IMR-90 (cell line): Measurements from ENCODE around the gene ZNF407. TPM values are rescaled to one million over a fixed set of nuclear protein-coding genes. Genes with fewer than 3 reads are reported as not detected.

ENCODE experiments used
- ATAC-seq: fragments of 200-7000 bp; cut with Tn5 transposase; 2 replicates; pipeline ENCODE4 v1.9.1; 2020; ENCODE audit warnings: low read depth, mild to moderate bottlenecking, moderate library complexity
- BruUV-seq: library from RNA; stranded (reverse); fragments of 400-500 nt; replicated peaks from 2 replicates; lab custom pipeline; 2021; lab: Mats Ljungman, UMichigan
- CTCF ChIA-PET: fragments of 300-600 bp; formaldehyde crosslinking; extraction: SDS; loops from one replicate; lab custom pipeline; 2021; ENCODE audit warnings: antibody characterized with exemption; lab: Yijun Ruan, JAX
- POLR2A ChIA-PET: fragments of 300-600 bp; sonication (Branson Sonifier 250); formaldehyde crosslinking; loops from one replicate; lab custom pipeline; 2022; ENCODE audit warnings: antibody characterized with exemption; ENCODE audit not compliant: unreplicated experiment; lab: Charles Lee
- DNase-seq: peaks from one replicate; pipeline ENCODE4 v3.0.0; 2013
- H2AFZ ChIP-seq: replicated peaks from 2 replicates; pipeline ENCODE3; 2013; ENCODE audit warnings: low read length, mild to moderate bottlenecking; ENCODE audit not compliant: poor library complexity
- H2AK5ac ChIP-seq: 2 replicates; pipeline ENCODE4 v1.6.1; 2013; ENCODE audit warnings: low read depth, low read length, inconsistent platforms
- H2AK9ac ChIP-seq: replicated peaks from 2 replicates; pipeline ENCODE3; 2013; ENCODE audit warnings: mild to moderate bottlenecking, low read depth, low read length, moderate library complexity; ENCODE audit not compliant: poor library complexity
- H2BK120ac ChIP-seq: 2 replicates; pipeline ENCODE4 v1.6.1; 2013; ENCODE audit warnings: low read depth, low read length, inconsistent platforms
- H2BK15ac ChIP-seq: 3 replicates; pipeline ENCODE4 v1.6.1; 2013; ENCODE audit warnings: low read depth, low read length, inconsistent platforms
- H2BK20ac ChIP-seq: 2 replicates; pipeline ENCODE4 v1.6.1; 2013; ENCODE audit warnings: low read depth, mild to moderate bottlenecking, inconsistent platforms, low read length, moderate library complexity
- H2BK5ac ChIP-seq: 2 replicates; pipeline ENCODE4 v1.6.1; 2013; ENCODE audit warnings: mild to moderate bottlenecking, low read depth, low read length, inconsistent platforms; ENCODE audit not compliant: poor library complexity, severe bottlenecking
- H3K14ac ChIP-seq: replicated peaks from 2 replicates; pipeline ENCODE4 v1.6.1; 2013; ENCODE audit warnings: low read depth, low read length, inconsistent platforms
- H3K18ac ChIP-seq: 2 replicates; pipeline ENCODE4 v1.6.1; 2013; ENCODE audit warnings: low read depth, low read length, control low read depth
- H3K23ac ChIP-seq: 2 replicates; pipeline ENCODE4 v1.6.1; 2013; ENCODE audit warnings: low read depth, low read length, inconsistent platforms
- H3K27ac ChIP-seq: 2 replicates; pipeline ENCODE4 v1.5.1; 2013; ENCODE audit warnings: mild to moderate bottlenecking, control low read depth, low read length; ENCODE audit not compliant: insufficient read depth
- H3K27me3 ChIP-seq: 2 replicates; pipeline ENCODE4 v1.6.1; 2013; ENCODE audit warnings: low read length; ENCODE audit not compliant: control insufficient read depth, insufficient read depth
- H3K36me3 ChIP-seq: 2 replicates; pipeline ENCODE4 v1.6.1; 2013; ENCODE audit warnings: low read length, mixed read lengths; ENCODE audit not compliant: control insufficient read depth, insufficient read depth
- H3K4ac ChIP-seq: 2 replicates; pipeline ENCODE4 v1.6.1; 2013; ENCODE audit warnings: low read depth, low read length, inconsistent platforms
- H3K4me1 ChIP-seq: 2 replicates; pipeline ENCODE4 v1.6.1; 2013; ENCODE audit warnings: low read length, mixed read lengths; ENCODE audit not compliant: control insufficient read depth, insufficient read depth
- H3K4me2 ChIP-seq: 2 replicates; pipeline ENCODE4 v1.6.1; 2013; ENCODE audit warnings: low read depth, mild to moderate bottlenecking, control low read depth, low read length, moderate library complexity
- H3K4me3 ChIP-seq: 2 replicates; pipeline ENCODE4 v1.5.1; 2013; ENCODE audit warnings: low read depth, mild to moderate bottlenecking, control low read depth, low read length, moderate library complexity; ENCODE audit not compliant: insufficient read depth
- H3K56ac ChIP-seq: 2 replicates; pipeline ENCODE4 v1.6.1; 2013; ENCODE audit warnings: low read length, inconsistent platforms; ENCODE audit not compliant: insufficient read depth; ENCODE audit errors: extremely low read depth
- H3K79me1 ChIP-seq, 2 experiments: 2 replicates each; pipeline ENCODE4 v1.6.1; 2013; ENCODE audit warnings: low read length in 2 of 2, inconsistent platforms in 1 of 2, low read depth in 1 of 2
- H3K9ac ChIP-seq: 2 replicates; pipeline ENCODE4 v1.6.1; 2013; ENCODE audit warnings: low read depth, low read length, control low read depth
- H3K9me1 ChIP-seq: 2 replicates; pipeline ENCODE4 v1.6.1; 2013; ENCODE audit warnings: low read length, inconsistent platforms; ENCODE audit not compliant: insufficient read depth
- H3K9me3 ChIP-seq: 2 replicates; pipeline ENCODE4 v1.6.1; 2013; ENCODE audit warnings: low read length; ENCODE audit not compliant: control insufficient read depth, insufficient read depth
- H4K20me1 ChIP-seq: 2 replicates; pipeline ENCODE4 v1.6.1; 2013; ENCODE audit warnings: low read length, inconsistent platforms; ENCODE audit not compliant: insufficient read depth
- H4K5ac ChIP-seq: 2 replicates; pipeline ENCODE4 v1.6.1; 2013; ENCODE audit warnings: mild to moderate bottlenecking, low read depth, low read length, control low read depth
- H4K8ac ChIP-seq, 2 experiments: 2 replicates each; pipeline ENCODE4 v1.6.1; 2013; ENCODE audit warnings: low read depth in 2 of 2, low read length in 2 of 2, control low read depth in 1 of 2, inconsistent platforms in 1 of 2
- H4K91ac ChIP-seq: 2 replicates; pipeline ENCODE4 v1.6.1; 2013; ENCODE audit warnings: low read depth, low read length, inconsistent platforms; ENCODE audit not compliant: insufficient read depth
- BHLHE40 ChIP-seq: fragments of 150-350 bp; IDR thresholded peaks from 2 replicates; pipeline ENCODE4 v1.6.1; 2016; ENCODE audit warnings: mild to moderate bottlenecking, low read depth, low read length
- CEBPB ChIP-seq: IDR thresholded peaks from 2 replicates; pipeline ENCODE4 v1.6.1; 2012; ENCODE audit warnings: low read depth, low read length, improper control_type of control experiment
- CHD1 ChIP-seq: IDR thresholded peaks from 2 replicates; pipeline ENCODE4 v1.6.1; 2012; ENCODE audit warnings: low read depth, low read length, improper control_type of control experiment
- ELK1 ChIP-seq: fragments of 150-350 bp; IDR thresholded peaks from 2 replicates; pipeline ENCODE4 v1.6.1; 2016; ENCODE audit warnings: low read depth, mild to moderate bottlenecking, low read length, moderate library complexity, borderline replicate concordance
- FOS ChIP-seq: fragments of 150-350 bp; IDR thresholded peaks from 2 replicates; pipeline ENCODE4 v1.6.1; 2016; ENCODE audit warnings: low read depth, low read length
- MAFK ChIP-seq: IDR thresholded peaks from 2 replicates; pipeline ENCODE4 v1.6.1; 2012; ENCODE audit warnings: low read depth, low read length, improper control_type of control experiment
- MAZ ChIP-seq: IDR thresholded peaks from 2 replicates; pipeline ENCODE4 v1.6.1; 2012; ENCODE audit warnings: low read depth, mild to moderate bottlenecking, low read length, improper control_type of control experiment, moderate library complexity, borderline replicate concordance
- MXI1 ChIP-seq: IDR thresholded peaks from 2 replicates; pipeline ENCODE4 v1.6.1; 2012; ENCODE audit warnings: low read depth, mild to moderate bottlenecking, low read length, moderate library complexity, borderline replicate concordance
- NFE2L2 ChIP-seq: fragments of 150-350 bp; IDR thresholded peaks from 2 replicates; pipeline ENCODE4 v1.6.1; 2016; ENCODE audit warnings: low read depth, mild to moderate bottlenecking, low read length
- POLR2A ChIP-seq: IDR thresholded peaks from 2 replicates; pipeline ENCODE4 v1.6.1; 2012; ENCODE audit warnings: mild to moderate bottlenecking, low read depth, low read length
- RAD21 ChIP-seq: IDR thresholded peaks from 2 replicates; pipeline ENCODE4 v1.6.1; 2012; ENCODE audit warnings: low read length, improper control_type of control experiment
- RCOR1 ChIP-seq: IDR thresholded peaks from 2 replicates; pipeline ENCODE4 v1.6.1; 2012; ENCODE audit warnings: mild to moderate bottlenecking, low read length, improper control_type of control experiment; ENCODE audit not compliant: insufficient replicate concordance
- RFX5 ChIP-seq: IDR thresholded peaks from 2 replicates; pipeline ENCODE4 v1.8.0; 2012; ENCODE audit warnings: low read depth, mild to moderate bottlenecking, low read length, moderate library complexity
- WGBS, 2 experiments: methylation state at CpG; one replicate each; pipeline versions ENCODE4 v1.1.5 to v1.1.7; 2013; ENCODE audit warnings: missing lambda C conversion rate in 2 of 2; ENCODE audit not compliant: insufficient read length in 1 of 2; ENCODE audit errors: extremely low coverage in 2 of 2; 5-methylcytosine and 5-hydroxymethylcytosine counted together
- dilution Hi-C: fragments of 300-500 bp; cut with HindIII; formaldehyde crosslinking; loops from one replicate; pipeline ENCODE4 v1.14.3; 2018; ENCODE audit warnings: low sequenced_read_pairs; ENCODE audit not compliant: unreplicated experiment
- in situ Hi-C: fragments of 300-500 bp; cut with MboI; formaldehyde crosslinking; loops from 3 replicates; pipeline ENCODE4 v1.14.3; 2019; ENCODE audit warnings: low sequenced_read_pairs, inconsistent platforms, mixed read lengths
- intact Hi-C: fragments of 100-400 bp; cut with micrococcal nuclease; formaldehyde crosslinking; loops from 2 replicates; pipeline ENCODE4 v1.10.0; 2022
- polyA plus RNA-seq, 3 experiments: library from polyadenylated mRNA; depleted of rRNA; stranded (reverse); fragments of >200 nt; gene quantifications; 2 replicates each; pipeline ENCODE4 v1.2.3, GENCODE V29; 2012; ENCODE audit warnings: low replicate concordance in 1 of 3
- total RNA-seq: library from RNA; depleted of rRNA; stranded (reverse); fragments of >200 nt; gene quantifications from 2 replicates; pipeline ENCODE4 v1.2.3, GENCODE V29; 2012
- TF ChIP-seq, protein P1 (sequence below): fragments of 150-350 bp; IDR thresholded peaks from 2 replicates; pipeline ENCODE4 v1.6.1; 2017; ENCODE audit warnings: mild to moderate bottlenecking, antibody characterized with exemption, low read length, low read depth
- TF ChIP-seq, protein P2 (sequence below): conservative IDR thresholded peaks from 2 replicates; pipeline ENCODE4 v1.5.1; 2012; ENCODE audit warnings: mild to moderate bottlenecking, low read depth, low read length, improper control_type of control experiment

ZNF407 gene
- total and polyA plus RNA-seq, 2 of the 4 experiments (the other 2 are of a cell fraction): 3.1 to 20.1 TPM

DNA sequence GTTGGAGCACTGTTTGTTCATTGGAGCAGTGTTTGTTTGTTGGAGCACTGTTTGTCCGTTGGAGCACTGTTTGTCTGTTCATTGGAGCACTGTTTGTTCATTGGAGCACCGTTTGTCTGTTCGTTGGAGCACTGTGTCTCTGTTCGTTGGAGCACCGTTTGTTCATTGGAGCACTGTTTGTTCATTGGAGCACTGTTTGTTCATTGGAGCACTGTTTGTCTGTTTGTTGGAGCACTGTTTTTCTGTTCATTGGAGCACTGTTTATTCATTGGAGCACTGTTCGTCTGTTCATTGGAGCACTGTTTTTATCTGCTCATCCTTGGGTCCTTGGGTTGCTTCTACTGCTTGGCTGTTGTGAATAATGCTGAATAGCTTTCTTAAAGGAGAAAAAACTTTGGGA lies 74.7 kb downstream of the ZNF407 start:
- no peak for TF ChIP-seq MAZ
- no peak for TF ChIP-seq BHLHE40
- no peak for TF ChIP-seq MAFK
- TF ChIP-seq MXI1: no peak
- no peak for TF ChIP-seq CHD1
- TF ChIP-seq, protein P1, sequence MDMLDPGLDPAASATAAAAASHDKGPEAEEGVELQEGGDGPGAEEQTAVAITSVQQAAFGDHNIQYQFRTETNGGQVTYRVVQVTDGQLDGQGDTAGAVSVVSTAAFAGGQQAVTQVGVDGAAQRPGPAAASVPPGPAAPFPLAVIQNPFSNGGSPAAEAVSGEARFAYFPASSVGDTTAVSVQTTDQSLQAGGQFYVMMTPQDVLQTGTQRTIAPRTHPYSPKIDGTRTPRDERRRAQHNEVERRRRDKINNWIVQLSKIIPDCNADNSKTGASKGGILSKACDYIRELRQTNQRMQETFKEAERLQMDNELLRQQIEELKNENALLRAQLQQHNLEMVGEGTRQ: no peak
- TF ChIP-seq NFE2L2: no peak
- TF ChIP-seq ELK1: no peak
- TF ChIP-seq CEBPB: no peak
- no peak for TF ChIP-seq POLR2A
- no peak for TF ChIP-seq FOS
- TF ChIP-seq, protein P2, sequence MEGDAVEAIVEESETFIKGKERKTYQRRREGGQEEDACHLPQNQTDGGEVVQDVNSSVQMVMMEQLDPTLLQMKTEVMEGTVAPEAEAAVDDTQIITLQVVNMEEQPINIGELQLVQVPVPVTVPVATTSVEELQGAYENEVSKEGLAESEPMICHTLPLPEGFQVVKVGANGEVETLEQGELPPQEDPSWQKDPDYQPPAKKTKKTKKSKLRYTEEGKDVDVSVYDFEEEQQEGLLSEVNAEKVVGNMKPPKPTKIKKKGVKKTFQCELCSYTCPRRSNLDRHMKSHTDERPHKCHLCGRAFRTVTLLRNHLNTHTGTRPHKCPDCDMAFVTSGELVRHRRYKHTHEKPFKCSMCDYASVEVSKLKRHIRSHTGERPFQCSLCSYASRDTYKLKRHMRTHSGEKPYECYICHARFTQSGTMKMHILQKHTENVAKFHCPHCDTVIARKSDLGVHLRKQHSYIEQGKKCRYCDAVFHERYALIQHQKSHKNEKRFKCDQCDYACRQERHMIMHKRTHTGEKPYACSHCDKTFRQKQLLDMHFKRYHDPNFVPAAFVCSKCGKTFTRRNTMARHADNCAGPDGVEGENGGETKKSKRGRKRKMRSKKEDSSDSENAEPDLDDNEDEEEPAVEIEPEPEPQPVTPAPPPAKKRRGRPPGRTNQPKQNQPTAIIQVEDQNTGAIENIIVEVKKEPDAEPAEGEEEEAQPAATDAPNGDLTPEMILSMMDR: no peak
- TF ChIP-seq RAD21: no peak
- no peak for TF ChIP-seq RFX5
- no peak for TF ChIP-seq RCOR1
- no peaks in the 10 kb centered on the region for H4K20me1 ChIP-seq
- H3K14ac ChIP-seq: no peak overlapping the region
- H3K9ac ChIP-seq: no peak overlapping the region
- dilution Hi-C loops: no loop called here
- no peak overlapping the region for H2BK20ac ChIP-seq
- H4K5ac ChIP-seq: no peak overlapping the region
- no peak overlapping the region for H3K27ac ChIP-seq
- no peak overlapping the region for H3K18ac ChIP-seq
- no peak overlapping the region for H3K23ac ChIP-seq
- WGBS, 2 experiments: 87% methylated on average over 3 of the region's 6 CpGs; no CpG with 5 or more reads in 1 of the 2 experiments
- H2AFZ ChIP-seq: no peak overlapping the region
- H2BK5ac ChIP-seq: no peak overlapping the region
- H3K56ac ChIP-seq: no peak overlapping the region
- ATAC-seq (no peak), DNase-seq (no peak)
- H3K4ac ChIP-seq: no peak overlapping the region
- no peak overlapping the region for H3K4me2 ChIP-seq
- H2AK9ac ChIP-seq: no peak overlapping the region
- peaks cover 8 to 12% of the 10 kb centered on the region in 2 experiments; a peak in 2 of 4 replicates for H3K79me1 ChIP-seq
- H2AK5ac ChIP-seq: no peak overlapping the region
- BruUV-seq: no TSS peak
- no peaks in the 10 kb centered on the region for H3K4me1 ChIP-seq
- H3K9me3 ChIP-seq: peaks cover 5% of the 10 kb centered on the region
- no peak overlapping the region for H3K4me3 ChIP-seq
- H3K9me1 ChIP-seq: peaks cover 2% of the 10 kb centered on the region; the same call in 1 of the 2 replicates
- ChIA-PET CTCF (no interaction called here), POLR2A (no interaction called here)
- H4K91ac ChIP-seq: no peak overlapping the region
- no peak overlapping the region for H4K8ac ChIP-seq
- H3K36me3 ChIP-seq: peaks cover 5% of the 10 kb centered on the region
- no peaks in the 10 kb centered on the region for H3K27me3 ChIP-seq
- in situ Hi-C loops: loop anchor here (25.0 kb wide), 2 partner anchors 1065 to 1590 kb away; no protein-coding TSS in a partner anchor
- intact Hi-C loops: no loop called here
- H2BK120ac ChIP-seq: no peak overlapping the region
- H2BK15ac ChIP-seq: no peak overlapping the region
